Endothelial cell of coronary artery (primary cell): ENCODE data around the gene BTNL3. TPM values are rescaled to one million over a fixed set of nuclear protein-coding genes. Genes with fewer than 3 reads are reported as not detected.

ENCODE experiments used
- total RNA-seq: library from RNA; depleted of rRNA; stranded (reverse); fragments of >200 nt; gene quantifications from 2 replicates; pipeline ENCODE4 v1.2.3, GENCODE V29; 2014

Gene BTNL3, protein sequence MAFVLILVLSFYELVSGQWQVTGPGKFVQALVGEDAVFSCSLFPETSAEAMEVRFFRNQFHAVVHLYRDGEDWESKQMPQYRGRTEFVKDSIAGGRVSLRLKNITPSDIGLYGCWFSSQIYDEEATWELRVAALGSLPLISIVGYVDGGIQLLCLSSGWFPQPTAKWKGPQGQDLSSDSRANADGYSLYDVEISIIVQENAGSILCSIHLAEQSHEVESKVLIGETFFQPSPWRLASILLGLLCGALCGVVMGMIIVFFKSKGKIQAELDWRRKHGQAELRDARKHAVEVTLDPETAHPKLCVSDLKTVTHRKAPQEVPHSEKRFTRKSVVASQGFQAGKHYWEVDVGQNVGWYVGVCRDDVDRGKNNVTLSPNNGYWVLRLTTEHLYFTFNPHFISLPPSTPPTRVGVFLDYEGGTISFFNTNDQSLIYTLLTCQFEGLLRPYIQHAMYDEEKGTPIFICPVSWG
- not detected in 2 replicates for total RNA-seq

DNA sequence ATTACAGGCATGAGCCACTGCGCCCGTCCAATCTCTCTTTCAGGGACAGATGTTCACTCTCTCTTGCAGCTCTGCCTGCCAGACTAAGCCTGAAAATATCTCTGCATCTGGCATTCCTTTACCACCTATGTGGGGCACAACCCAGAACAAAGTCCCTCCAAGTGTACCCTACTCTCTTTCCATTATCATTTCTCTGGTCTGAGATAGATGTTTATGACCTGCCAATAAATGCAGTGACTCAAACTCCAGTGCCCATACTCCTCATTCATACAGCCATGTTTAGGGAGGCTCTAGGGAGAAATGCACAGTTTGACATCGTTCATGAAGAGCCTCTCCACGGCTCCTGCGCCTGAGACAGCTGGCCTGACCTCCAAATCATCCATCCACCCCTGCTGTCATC, at the start of gene BTNL3:
BTNL3 (plus strand) TSS at position 255 of the 400 bp plus-strand sequence. CDS start 183 bp downstream, outside the sequence.

DNA sequence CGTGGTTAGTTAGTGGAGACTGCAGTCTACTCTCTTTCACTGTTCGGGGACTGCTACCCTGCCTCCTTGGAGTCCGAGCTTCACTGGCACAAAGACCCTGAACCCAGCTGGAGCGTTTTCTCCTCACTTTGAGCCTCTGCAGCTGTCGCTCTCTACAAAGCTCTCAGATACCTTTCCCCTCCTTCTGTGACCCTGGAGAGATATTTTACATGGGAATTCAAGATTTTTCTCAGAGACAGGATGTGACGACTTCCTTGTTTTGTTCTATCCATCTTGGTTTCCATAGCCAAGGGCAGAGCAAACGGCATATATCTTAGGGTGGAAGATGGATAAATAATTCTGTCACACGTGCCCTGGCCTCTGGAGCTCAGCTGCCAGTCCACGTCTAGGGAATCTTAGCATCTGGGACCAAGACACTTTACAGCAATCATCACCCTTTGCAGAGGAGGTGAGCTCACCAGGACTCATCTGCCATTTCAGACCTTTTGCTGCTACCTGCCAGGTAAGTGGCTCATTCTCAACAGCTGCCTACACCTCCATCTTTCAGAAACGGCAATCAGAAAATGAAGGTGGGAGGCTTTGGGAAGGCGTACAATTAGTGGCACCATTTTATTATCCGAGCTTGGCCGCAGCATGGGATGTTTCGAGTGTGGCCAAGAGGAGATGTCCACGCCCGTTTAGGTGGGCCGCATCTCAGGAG, 51.4 kb downstream of the BTNL3 start, which contains the start of gene BTNL9:
BTNL9 (plus strand) TSS at position 336 of the 700 bp plus-strand sequence. CDS start 5,224 bp downstream, outside the sequence.

Other genes starting within 250 kb of the BTNL3 start
- not detected in 2 replicates for gene OR2Y1, start 248.8 kb upstream of the BTNL3 start, total RNA-seq
- 67.2 and 87.7 TPM in 2 replicates for gene MGAT1, start 186.0 kb upstream of the BTNL3 start, total RNA-seq
- gene ZFP62, start 127.6 kb upstream of the BTNL3 start, total RNA-seq = 19.1 and 19.8 TPM in 2 replicates
- gene BTNL8, start 89.7 kb upstream of the BTNL3 start, total RNA-seq = not detected in 2 replicates
- 0.19 and 0.27 TPM in 2 replicates for gene BTNL9, start 51.4 kb downstream of the BTNL3 start, total RNA-seq
- gene OR2V1, start 142.3 kb downstream of the BTNL3 start, total RNA-seq = not detected in 2 replicates
- not detected in 2 replicates for gene OR2V2, start 158.7 kb downstream of the BTNL3 start, total RNA-seq
- gene TRIM7, start 216.3 kb downstream of the BTNL3 start, total RNA-seq = 10.6 and 12.8 TPM in 2 replicates
- gene TRIM41, start 234.4 kb downstream of the BTNL3 start, total RNA-seq = 12.1 and 13.5 TPM in 2 replicates